ENCODE data around the gene BST1. TPM values are rescaled to one million over a fixed set of nuclear protein-coding genes. Genes with fewer than 3 reads are reported as not detected.

BST1 gene
- total and polyA plus RNA-seq, 2 experiments from 2014 or later: 0.99 to 1.8 TPM

GRCh38 chr4:15774020-15774420 is 71.2 kb downstream of the BST1 start:
- Mint-ChIP-seq H3K9me3 (no peaks in the 10 kb centered on the region), H3K4me3 (no peak overlapping the region), H3K27me3 (ENCODE audit: insufficient read depth, low read depth, poor library complexity) (peaks cover 19% of the 10 kb centered on the region), H3K27ac (no peak overlapping the region), H3K4me1 (peaks cover 1% of the 10 kb centered on the region; the same call in 2 of the 3 replicates), H3K36me3 (ENCODE audit: low read depth) (no peaks in the 10 kb centered on the region)
- Histone ChIP-seq H3K27ac (ENCODE audit: low read depth) (no peak overlapping the region), H3K36me3 (ENCODE audit: insufficient read depth) (no peaks in the 10 kb centered on the region), H3K9me2 (ENCODE audit: insufficient read depth) (no peaks in the 10 kb centered on the region), H3K79me2 (replicated peaks; ENCODE audit: insufficient read depth) (no peaks in the 10 kb centered on the region), H3K27me3 (ENCODE audit: insufficient read depth) (peaks cover 39% of the 10 kb centered on the region), H3K4me3 (no peak overlapping the region), H3K4me2 (no peak overlapping the region), H3K4me1 (ENCODE audit: insufficient read depth) (no peaks in the 10 kb centered on the region), H4K20me1 (replicated peaks; ENCODE audit: insufficient read depth) (no peaks in the 10 kb centered on the region), H3F3A (replicated peaks; ENCODE audit: low read depth) (no peaks in the 10 kb centered on the region), H2AFZ (no peak overlapping the region)
- no peak for TF ChIP-seq STAT1 (IDR thresholded peaks at IDR 0.05; ENCODE audit: unreplicated experiment)
- no peak for TF ChIP-seq ZNF331 (CRISPR knock-in tag; IDR thresholded peaks at IDR 0.05; ENCODE audit: low read depth)
- no peak for TF ChIP-seq CREB1 (CRISPR knock-in tag; IDR thresholded peaks at IDR 0.05; ENCODE audit: low read depth)
- TF ChIP-seq ZNF462 (CRISPR knock-in tag; IDR thresholded peaks at IDR 0.05): no peak
- TF ChIP-seq REST (IDR thresholded peaks at IDR 0.05; ENCODE audit: unreplicated experiment): no peak
- no peak for TF ChIP-seq NANOG (IDR thresholded peaks at IDR 0.05; ENCODE audit: borderline replicate concordance)
- no peak for TF ChIP-seq CTCF (conservative IDR thresholded peaks at IDR 0.05; ENCODE audit: low read depth in 2 of 2)
- no peak for TF ChIP-seq ZNF114 (CRISPR knock-in tag; IDR thresholded peaks at IDR 0.05)
- no peak for TF ChIP-seq EZH2phosphoT487 (IDR thresholded peaks at IDR 0.05; ENCODE audit: unreplicated experiment)
- TF ChIP-seq POLR2AphosphoS5 (IDR thresholded peaks at IDR 0.05; ENCODE audit: low read depth): no peak
- DNase-seq (ENCODE audit: low spot score): no peak
- no peak for ATAC-seq

All from GM23338 (cell line).